K562 (cell line): ENCODE results near the gene TLE3. TPM values are rescaled to one million over a fixed set of nuclear protein-coding genes. Genes with fewer than 3 reads are reported as not detected.
A peak's percentile ranks its signal among the peaks of the same experiment; 100 is the strongest.

Experiments used
- ATAC-seq: fragments of 200-7000 bp; cut with Tn5 transposase; 3 replicates; pipeline ENCODE4 v1.9.1; 2020; ENCODE audit warnings: moderate library complexity
- BruUV-seq: library from RNA; stranded (reverse); fragments of 400-500 nt; replicated peaks from 2 replicates; lab custom pipeline; 2021; lab: Mats Ljungman, UMichigan
- CTCF ChIA-PET: fragments of 300-600 bp; formaldehyde crosslinking; extraction: SDS; loops from one replicate; lab custom pipeline; 2021; ENCODE audit warnings: low intra/inter-chr PET ratio; lab: Yijun Ruan, JAX
- POLR2A ChIA-PET: fragments of 300-600, 350-650 bp; sonication (Branson Sonifier 250); formaldehyde crosslinking; extraction: SDS; loops from one replicate; lab custom pipeline; 2021; ENCODE audit warnings: antibody characterized with exemption, inconsistent platforms; lab: Yijun Ruan, JAX
- DNase-seq, 4 experiments: peaks; one replicate each; pipeline versions ENCODE4 v3.0.0 to v3.0.0-alpha.2; 2011 to 2018; ENCODE audit warnings: low spot score in 3 of 4, mixed read lengths in 3 of 4; ENCODE audit errors: extremely low read depth in 1 of 4
- FAIRE-seq: peaks from 2 replicates; lab custom pipeline; 2011; peaks lifted over from hg19 to GRCh38; lab: Jason Lieb, UNC
- H2AFZ ChIP-seq: 2 replicates; pipeline ENCODE4 v1.6.0; 2011; ENCODE audit warnings: low read depth, low read length, control low read depth, inconsistent platforms
- H3K27ac ChIP-seq: fragments of 200-600 bp; 3 replicates; pipeline ENCODE4 v1.8.0; 2011; ENCODE audit warnings: low read depth, mild to moderate bottlenecking, control low read depth, inconsistent platforms, low read length, moderate library complexity, mixed read lengths; ENCODE audit errors: extremely low read depth
- H3K27me3 ChIP-seq, 2 experiments: fragments of 300-600 bp in 1 of 2; 2 replicates in 1 of 2; 3 replicates in 1 of 2; pipeline versions ENCODE4 v1.6.0 to v1.8.0; 2011; ENCODE audit warnings: inconsistent platforms in 2 of 2, low read length in 2 of 2, mild to moderate bottlenecking in 1 of 2, mixed read lengths in 1 of 2, moderate library complexity in 1 of 2; ENCODE audit not compliant: control insufficient read depth in 2 of 2, insufficient read depth in 2 of 2
- H3K36me3 ChIP-seq: fragments of 300-600 bp; 3 replicates; pipeline ENCODE4 v1.8.0; 2011; ENCODE audit warnings: mild to moderate bottlenecking, low read length, inconsistent platforms; ENCODE audit not compliant: control insufficient read depth, insufficient read depth
- H3K4me1 ChIP-seq, 2 experiments: fragments of 200-600 bp in 1 of 2; replicated peaks in 1 of 2; 2 replicates in 1 of 2; 3 replicates in 1 of 2; pipeline versions ENCODE4 v1.5.1 to v1.8.0; 2011; ENCODE audit warnings: inconsistent platforms in 2 of 2, low read length in 2 of 2, mild to moderate bottlenecking in 1 of 2, mixed read lengths in 1 of 2, moderate library complexity in 1 of 2; ENCODE audit not compliant: control insufficient read depth in 2 of 2, insufficient read depth in 2 of 2
- H3K4me2 ChIP-seq: 2 replicates; pipeline ENCODE4 v1.6.1; 2011; ENCODE audit warnings: low read length, control low read depth, inconsistent platforms, mixed read lengths; ENCODE audit not compliant: insufficient read depth
- H3K4me3 ChIP-seq: fragments of 200-600 bp; sonication (generic), shearing (Covaris generic); 2 replicates; pipeline ENCODE4 v1.5.1; 2016; ENCODE audit warnings: control low read depth, inconsistent platforms
- H3K79me2 ChIP-seq: fragments of 200-600 bp; 3 replicates; pipeline ENCODE4 v1.8.0; 2011; ENCODE audit warnings: low read length, inconsistent platforms; ENCODE audit not compliant: control insufficient read depth, insufficient read depth
- H3K9ac ChIP-seq, 2 experiments: 2 replicates each; pipeline versions ENCODE4 v1.6.0 to v1.6.1; 2011; ENCODE audit warnings: low read depth in 2 of 2, low read length in 2 of 2, control low read depth in 1 of 2, inconsistent platforms in 1 of 2, mild to moderate bottlenecking in 1 of 2, mixed read lengths in 1 of 2; ENCODE audit not compliant: insufficient read depth in 1 of 2
- H3K9me1 ChIP-seq: one replicate; pipeline ENCODE4 v1.6.0; 2011; ENCODE audit warnings: inconsistent platforms, mild to moderate bottlenecking, low read length, moderate library complexity; ENCODE audit not compliant: control insufficient read depth, insufficient read depth
- H3K9me3 ChIP-seq: replicated peaks from 2 replicates; pipeline ENCODE4 v1.5.1; 2011; ENCODE audit warnings: low read depth, low read length, inconsistent platforms; ENCODE audit not compliant: control insufficient read depth, insufficient read depth
- H4K20me1 ChIP-seq: replicated peaks from 2 replicates; pipeline ENCODE4 v1.6.1; 2011; ENCODE audit warnings: low read length, inconsistent platforms, mixed read lengths; ENCODE audit not compliant: control insufficient read depth, insufficient read depth
- ARID1B ChIP-seq: fragments of 450-650 bp; IDR thresholded peaks from 2 replicates; pipeline ENCODE4 v1.6.1; 2016; ENCODE audit warnings: antibody characterized with exemption, mild to moderate bottlenecking, inconsistent platforms
- CBX2 ChIP-seq: fragments of 200-600 bp; sonication (generic); IDR thresholded peaks from one replicate; pipeline ENCODE4 v1.6.1; 2012; ENCODE audit warnings: mild to moderate bottlenecking, low read length, inconsistent platforms; ENCODE audit not compliant: insufficient read depth, poor library complexity, severe bottlenecking
- GABPB1 ChIP-seq: sonication (generic); formaldehyde crosslinking; IDR thresholded peaks from 2 replicates; pipeline ENCODE4 v1.8.0; 2022; ENCODE audit warnings: mild to moderate bottlenecking, missing genetic modification reagents
- HDGF ChIP-seq: fragments of 450-650 bp; IDR thresholded peaks from 2 replicates; pipeline ENCODE4 v1.6.1; 2016
- NRF1 ChIP-seq, 2 experiments: fragments of 450-650 bp; IDR thresholded peaks in 1 of 2; conservative IDR thresholded peaks in 1 of 2; 2 replicates each; pipeline ENCODE4 v1.6.1; 2014; ENCODE audit warnings: mild to moderate bottlenecking in 2 of 2
- RNF2 ChIP-seq: sonication (generic); IDR thresholded peaks from 2 replicates; pipeline ENCODE4 v1.6.1; 2016
- SLC30A9 ChIP-seq: fragments of 250-450 bp; sonication (Bioruptor Pico); IDR thresholded peaks from 2 replicates; pipeline ENCODE4 v1.8.0; 2022; ENCODE audit warnings: mild to moderate bottlenecking, moderate library complexity
- SMC3 ChIP-seq: conservative IDR thresholded peaks from 2 replicates; pipeline ENCODE4 v1.6.1; 2011; ENCODE audit warnings: low read depth, low read length, improper control_type of control experiment; ENCODE audit not compliant: insufficient read depth
- TCFL5 ChIP-seq: fragments of 250-450 bp; sonication (Bioruptor Pico); conservative IDR thresholded peaks from 2 replicates; pipeline ENCODE4 v1.6.1; 2021; ENCODE audit warnings: mild to moderate bottlenecking, moderate library complexity, matching md5 sums
- TOE1 ChIP-seq, 2 experiments: fragments of 450-650 bp in 1 of 2; sonication (generic) in 1 of 2; formaldehyde crosslinking in 1 of 2; IDR thresholded peaks; 2 replicates each; pipeline versions ENCODE4 v1.7.1 to v1.8.0; 2016 to 2022; ENCODE audit warnings: borderline replicate concordance in 2 of 2, mild to moderate bottlenecking in 2 of 2, antibody characterized with exemption in 1 of 2, inconsistent platforms in 1 of 2, low read depth in 1 of 2, missing genetic modification reagents in 1 of 2, moderate library complexity in 1 of 2
- ZBED1 ChIP-seq: IDR thresholded peaks from 2 replicates; pipeline ENCODE4 v1.6.1; 2014
- ZFX ChIP-seq: sonication (generic); formaldehyde crosslinking; IDR thresholded peaks from 2 replicates; pipeline ENCODE4 v1.8.0; 2022; ENCODE audit warnings: mild to moderate bottlenecking, missing genetic modification reagents, moderate library complexity
- ZNF316 ChIP-seq: fragments of 450-650 bp; IDR thresholded peaks from 2 replicates; pipeline ENCODE4 v1.6.1; 2016
- WGBS: fragments of 100-300 bp; shearing (Covaris generic); methylation state at CpG from one replicate; pipeline ENCODE4 v1.1.6; 2016; ENCODE audit warnings: low coverage, mixed read lengths; ENCODE audit not compliant: insufficient coverage; ENCODE audit errors: missing lambda C conversion rate; 5-methylcytosine and 5-hydroxymethylcytosine counted together
- in situ Hi-C: fragments of 300-500 bp; cut with MboI; formaldehyde crosslinking; loops from 4 replicates; pipeline ENCODE4 v1.15.0; 2018; ENCODE audit warnings: inconsistent platforms, mixed read lengths
- intact Hi-C: fragments of 100-400 bp; cut with micrococcal nuclease; formaldehyde crosslinking; loops from 2 replicates; pipeline ENCODE4 v1.14.2; 2022
- polyA plus RNA-seq, 8 experiments: library from polyadenylated mRNA; depleted of rRNA in 4 of 8; stranded (reverse) in 5 of 8; unstranded in 3 of 8; fragments of >200 nt; fragmentation: Nextera tagmentation in 2 of 8; fragmentation: Illumina TruSeq in 1 of 8; extraction: Ambion mirVana in 2 of 8; extraction: Trizol in 1 of 8; gene quantifications; 2 replicates each; pipeline versions ENCODE4 v1.2.1 to v1.2.3, GENCODE V29; 2011 to 2014; ENCODE audit warnings: inconsistent platforms in 1 of 8, missing spikeins in 1 of 8
- total RNA-seq, 7 experiments: library from RNA; depleted of rRNA in 6 of 7; stranded (reverse); fragments of >200 nt in 6 of 7; fragmentation: Illumina TruSeq in 2 of 7; extraction: Trizol in 2 of 7; gene quantifications; 2 replicates each; pipeline versions ENCODE4 v1.2.1 to v1.2.3, GENCODE V29; 2011 to 2021; ENCODE audit warnings: low replicate concordance in 1 of 7

TLE3 gene
- total and polyA plus RNA-seq, 9 of the 15 experiments (the other 6 are each of a cell fraction or from before 2014, with no cell fraction given), result 1.5 to 84.2 (median 14.1) TPM

DNA sequence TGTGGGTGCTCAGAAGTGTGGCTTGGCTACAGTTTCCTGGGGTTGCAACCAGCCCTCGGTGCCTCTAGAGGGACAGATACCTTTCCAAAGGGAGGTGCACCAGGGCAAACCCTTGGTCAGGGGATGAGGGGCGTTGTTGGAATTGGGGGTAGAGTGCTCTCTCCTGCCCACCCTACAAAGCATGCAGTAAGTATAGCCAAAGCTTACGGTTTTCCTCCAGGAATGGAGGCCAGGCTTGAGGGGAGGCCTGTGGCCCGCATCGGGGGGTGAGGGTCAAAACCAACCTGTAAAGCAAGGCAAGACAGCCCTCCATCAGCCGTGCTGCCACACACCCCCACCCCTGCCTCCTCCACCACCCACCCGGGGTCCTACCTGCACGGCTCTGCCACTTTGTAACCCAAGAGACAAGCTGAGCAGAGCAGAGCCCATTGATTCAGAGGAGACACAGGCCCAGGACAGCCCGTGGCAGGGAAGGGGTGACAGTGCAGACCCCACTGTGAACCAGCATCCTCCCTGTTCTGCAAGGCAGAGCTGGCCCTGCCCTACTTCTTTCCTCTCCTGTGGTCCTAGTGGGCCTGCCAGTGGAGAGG, 41.5 kb downstream of the TLE3 start:
- H3K9me1 ChIP-seq, result no peaks in the 10 kb centered on the region
- H3K36me3 ChIP-seq, result peaks cover 95% of the 10 kb centered on the region; the same call in 2 of the 3 replicates
- no peak overlapping the region for H3K9ac ChIP-seq
- no peaks in the 10 kb centered on the region for H3K9me3 ChIP-seq
- H3K4me1 ChIP-seq, result peaks cover 0 to 3% of the 10 kb centered on the region in 2 experiments; a peak in 2 of 5 replicates
- ChIA-PET POLR2A (interaction anchor here (0.6 to 1.3 kb wide), 5 partner anchors 10 to 47 kb away, joined by 3 to 5 read pairs (median 3); no protein-coding TSS in a partner anchor), CTCF (no interaction called here)
- in situ Hi-C loops, result no loop called here
- ATAC-seq (no peak), DNase-seq (peak in 1 of 4 experiments; percentile 18), FAIRE-seq (no peak)
- TF ChIP-seq CBX2 (no peak), ZNF316 (no peak), TCFL5 (no peak), NRF1 (conservative IDR thresholded peaks at IDR 0.05 in 1 of 2, IDR thresholded peaks at IDR 0.05 in 1 of 2) (no peak), ZFX (CRISPR knock-in tag) (no peak), SMC3 (no peak), RNF2 (no peak), GABPB1 (CRISPR knock-in tag) (no peak), ZBED1 (no peak), TOE1 (IDR thresholded peaks at IDR 0.05; ENCODE audit: borderline replicate concordance) (no peak), TOE1 (CRISPR knock-in tag; IDR thresholded peaks at IDR 0.05; ENCODE audit: borderline replicate concordance, low read depth) (no peak), HDGF (no peak), ARID1B (no peak), SLC30A9 (CRISPR knock-in tag) (no peak)
- H3K79me2 ChIP-seq, result no peaks in the 10 kb centered on the region
- H4K20me1 ChIP-seq, result no peaks in the 10 kb centered on the region
- H3K27ac ChIP-seq, result no peak overlapping the region
- H2AFZ ChIP-seq, result no peak overlapping the region
- no TSS peak for BruUV-seq
- H3K27me3 ChIP-seq, result no peaks in the 10 kb centered on the region
- H3K4me3 ChIP-seq, result no peak overlapping the region
- WGBS, result 89% methylated on average over 9 of the region's 9 CpGs
- H3K4me2 ChIP-seq, result no peak overlapping the region
- intact Hi-C loops, result no loop called here
